Panc1 (cell line): ENCODE results near the gene THG1L. TPM values are rescaled to one million over a fixed set of nuclear protein-coding genes. Genes with fewer than 3 reads are reported as not detected.

ENCODE experiments used
- ATAC-seq: fragments of 200-7000 bp; cut with Tn5 transposase; 2 replicates; pipeline ENCODE4 v1.9.1; 2020; ENCODE audit warnings: mild to moderate bottlenecking, moderate library complexity
- Bru-seq: library from RNA; stranded (reverse); fragments of 400-500 nt; gene quantifications from one replicate; lab custom pipeline; 2021; lab: Mats Ljungman, UMichigan
- BruChase-seq, 2 experiments: library from RNA; stranded (reverse); fragments of 400-500 nt; gene quantifications; one replicate each; lab custom pipeline; 2021; lab: Mats Ljungman, UMichigan
- BruUV-seq: library from RNA; stranded (reverse); fragments of 400-500 nt; replicated peaks from 2 replicates; lab custom pipeline; 2021; lab: Mats Ljungman, UMichigan
- CTCF ChIA-PET: fragments of 300-600 bp; sonication (Branson Sonifier 250); formaldehyde crosslinking; loops from one replicate; lab custom pipeline; 2022; ENCODE audit warnings: antibody characterized with exemption; lab: Charles Lee
- POLR2A ChIA-PET: fragments of 300-600 bp; sonication (Branson Sonifier 250); formaldehyde crosslinking; loops from one replicate; lab custom pipeline; 2022; ENCODE audit warnings: antibody characterized with exemption; lab: Charles Lee
- DNase-seq: peaks from one replicate; pipeline ENCODE4 v3.0.0-alpha.2; 2010; ENCODE audit warnings: low read depth, low spot score
- H3K27ac ChIP-seq: 2 replicates; pipeline ENCODE4 v1.5.1; 2011; ENCODE audit warnings: mild to moderate bottlenecking, low read length, inconsistent platforms
- H3K27me3 ChIP-seq: fragments of 200-500 bp; sonication (Bioruptor generic); 2 replicates; pipeline ENCODE4 v1.6.0; 2014; ENCODE audit warnings: low read length, inconsistent platforms; ENCODE audit not compliant: control insufficient read depth, insufficient read depth
- H3K36me3 ChIP-seq: fragments of 200-500 bp; sonication (Bioruptor generic); 2 replicates; pipeline ENCODE4 v1.5.1; 2014; ENCODE audit warnings: inconsistent platforms, mild to moderate bottlenecking, low read length, moderate library complexity; ENCODE audit not compliant: control insufficient read depth, insufficient read depth
- H3K4me1 ChIP-seq: 2 replicates; pipeline ENCODE4 v1.5.1; 2011; ENCODE audit warnings: inconsistent platforms, mild to moderate bottlenecking, low read length, moderate library complexity; ENCODE audit not compliant: control insufficient read depth, insufficient read depth
- H3K4me3 ChIP-seq, 2 experiments: 2 replicates each; pipeline ENCODE4 v1.5.1; 2011 to 2012; ENCODE audit warnings: low read depth in 2 of 2, low read length in 2 of 2, mild to moderate bottlenecking in 2 of 2, inconsistent platforms in 1 of 2, moderate library complexity in 1 of 2
- H3K9me3 ChIP-seq: fragments of 200-500 bp; sonication (Bioruptor generic); 2 replicates; pipeline ENCODE4 v1.5.1; 2014; ENCODE audit warnings: low read depth, mild to moderate bottlenecking, inconsistent platforms, low read length, moderate library complexity; ENCODE audit not compliant: control insufficient read depth, insufficient read depth
- CTCF ChIP-seq: fragments of 450-650 bp; IDR thresholded peaks from 2 replicates; pipeline ENCODE4 v1.5.1; 2017; ENCODE audit warnings: mild to moderate bottlenecking
- POLR2AphosphoS5 ChIP-seq: IDR thresholded peaks from 2 replicates; pipeline ENCODE4 v1.6.1; 2012; ENCODE audit warnings: mild to moderate bottlenecking, low read depth, low read length, moderate library complexity
- REST ChIP-seq, 2 experiments: IDR thresholded peaks; 2 replicates each; pipeline ENCODE4 v1.6.1; 2011 to 2012; ENCODE audit warnings: low read depth in 2 of 2, control low read depth in 1 of 2, low read length in 1 of 2, mild to moderate bottlenecking in 1 of 2, moderate library complexity in 1 of 2; ENCODE audit not compliant: insufficient read depth in 1 of 2
- SIN3A ChIP-seq: IDR thresholded peaks from 2 replicates; pipeline ENCODE4 v1.6.1; 2012; ENCODE audit warnings: low read depth, mild to moderate bottlenecking, low read length, moderate library complexity, borderline replicate concordance; ENCODE audit not compliant: insufficient read depth
- TCF7L2 ChIP-seq: IDR thresholded peaks from 2 replicates; pipeline ENCODE4 v1.6.1; 2011; ENCODE audit warnings: mild to moderate bottlenecking, low read depth, low read length, inconsistent platforms
- in situ Hi-C: cut with HindIII; loops from 2 replicates; pipeline ENCODE4 v1.10.0; 2016; ENCODE audit warnings: low sequenced_read_pairs, low pct_unique_long_range_greater_than_20kb
- intact Hi-C: fragments of 100-400 bp; cut with micrococcal nuclease; formaldehyde crosslinking; loops from one replicate; pipeline ENCODE4 v1.10.0; 2022; ENCODE audit not compliant: unreplicated experiment
- long read RNA-seq: library from polyadenylated mRNA; unstranded; transcript quantifications from one replicate; pipeline ENCODE4 v2.0.0, GENCODE V29; 2021; ENCODE audit not compliant: unreplicated experiment
- polyA plus RNA-seq: library from polyadenylated mRNA; unstranded; fragments of >200 nt; gene quantifications from one replicate; pipeline ENCODE4 v1.2.1, GENCODE V29; 2012; ENCODE audit warnings: missing spikeins; ENCODE audit not compliant: insufficient read length
- total RNA-seq: library from RNA; stranded (reverse); gene quantifications from one replicate; pipeline ENCODE4 v1.2.1, GENCODE V29; 2021; ENCODE audit not compliant: unreplicated experiment

THG1L gene
- total RNA-seq (15.4 TPM), Bru-seq, nascent RNA (percentile 71 among the genes with signal in this experiment), BruChase-seq, experiment 1, labeled RNA remaining after a 2-hour chase (percentile 74 among the genes with signal in this experiment), BruChase-seq, experiment 2, labeled RNA remaining after a 6-hour chase (percentile 75 among the genes with signal in this experiment)
- 21.5 TPM for polyA plus RNA-seq
- long read RNA-seq, transcript THG1L-201 (6 exons, 3,107 nt), result major isoform, 22 of 36 reads
- long read RNA-seq, partial matches to known transcripts, result 1 of 36 reads
- long read RNA-seq, other reads (novel, unspliced or antisense), result 12 of 36 reads

- Histone ChIP-seq H3K4me3 (peak within 1 kb of the TSS; percentile 76 to 92), H3K27ac (peak within 1 kb of the TSS; percentile 94), H3K4me1 (peaks cover 6% of the 10 kb centered on the region; the same call in 1 of the 2 replicates), H3K9me3 (no peaks in the 10 kb centered on the region), H3K36me3 (peaks cover 2% of the 10 kb centered on the region; the same call in 1 of the 2 replicates), H3K27me3 (no peaks in the 10 kb centered on the region)
- CTCF ChIA-PET, result interaction anchor here (0.7 to 1.3 kb wide), 2 partner anchors 217 to 403 kb away, joined by 3 read pairs; no protein-coding TSS in a partner anchor
- DNase-seq (peak; percentile 94), ATAC-seq (peak; percentile 100)
- intact Hi-C loops, result no loop called here
- BruUV-seq, result TSS peak; percentile 84
- POLR2A ChIA-PET, result no interaction called here
- TF ChIP-seq SIN3A (peak; percentile 15; the same call in 1 of the 2 replicates), POLR2AphosphoS5 (peak; percentile 97), TCF7L2 (no peak), REST (IDR thresholded peaks at IDR 0.05; ENCODE audit: insufficient read depth in 1 of 2, low read depth in 2 of 2, low read length in 1 of 2) (peak in 1 of 2 experiments; percentile 54; a peak in 1 of 4 replicates)
- in situ Hi-C loops, result no loop called here
Measured at GRCh38 chr5:157731272-157732129, at the start of gene THG1L. Gene THG1L, plus strand, starts transcription at chr5:157731420. Its CDS starts 21 bp downstream, at chr5:157731441.

GRCh38 chr5:157682257-157682656 is 49.0 kb upstream of the THG1L start:
- in situ Hi-C loops, result no loop called here
- no peaks in the 10 kb centered on the region for H3K27me3 ChIP-seq
- POLR2A ChIA-PET, result no interaction called here

More at GRCh38 chr5:157682257-157682656, 49.0 kb upstream of the THG1L start:
- Histone ChIP-seq H3K36me3 (no peaks in the 10 kb centered on the region), H3K27ac (no peak overlapping the region), H3K4me1 (no peaks in the 10 kb centered on the region), H3K4me3 (no peak overlapping the region), H3K9me3 (no peaks in the 10 kb centered on the region)
- intact Hi-C loops, result no loop called here
- no TSS peak for BruUV-seq
- CTCF ChIA-PET, result no interaction called here
- TF ChIP-seq CTCF (no peak), REST (IDR thresholded peaks at IDR 0.05; ENCODE audit: insufficient read depth in 1 of 2, low read depth in 2 of 2, low read length in 1 of 2) (no peak), POLR2AphosphoS5 (no peak), SIN3A (no peak), TCF7L2 (no peak)
- no peak for ATAC-seq
- no peak for DNase-seq
